Stimulated activated CD8-positive, alpha-beta memory T cell treated with anti-CD3 and anti-CD28 coated beads, Interleukin-4, amount 100 ng/mL, for 24 hours (primary cell): ENCODE results near the gene BAIAP2L1.

Source experiments
- DNase-seq: peaks from one replicate; pipeline ENCODE4 v3.0.0-alpha.2; 2020; ENCODE audit warnings: low read depth

Gene BAIAP2L1

DNA sequence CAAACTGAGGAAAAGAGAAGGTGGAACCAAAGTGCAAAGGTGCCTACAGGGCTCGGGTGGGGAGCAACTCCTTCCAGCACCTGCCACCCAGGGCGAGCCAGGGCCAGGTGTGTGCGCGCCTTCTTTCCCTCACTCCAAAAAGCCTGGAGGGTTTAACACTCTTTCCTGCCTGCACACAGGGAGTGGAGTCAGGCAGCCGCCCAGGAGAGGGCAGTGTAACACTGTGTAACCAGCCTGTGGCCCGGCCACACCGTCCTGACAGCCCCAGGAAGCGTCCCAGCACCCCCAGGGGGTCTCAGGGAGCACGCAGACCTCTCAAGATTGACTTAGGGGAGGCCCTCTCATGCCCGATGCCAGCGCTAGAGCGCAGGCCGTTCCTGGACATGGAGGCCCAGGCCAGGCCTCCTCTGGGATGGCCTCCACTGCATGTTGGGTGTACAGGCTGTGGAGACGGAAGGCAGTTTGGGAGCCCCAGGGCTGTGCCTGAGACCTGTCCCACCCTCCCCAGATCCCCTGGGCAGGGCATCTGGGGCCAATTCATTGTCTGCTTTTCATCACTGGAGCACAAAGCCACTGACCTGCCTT, 106.0 kb downstream of the BAIAP2L1 start:
- no peak for DNase-seq

DNA sequence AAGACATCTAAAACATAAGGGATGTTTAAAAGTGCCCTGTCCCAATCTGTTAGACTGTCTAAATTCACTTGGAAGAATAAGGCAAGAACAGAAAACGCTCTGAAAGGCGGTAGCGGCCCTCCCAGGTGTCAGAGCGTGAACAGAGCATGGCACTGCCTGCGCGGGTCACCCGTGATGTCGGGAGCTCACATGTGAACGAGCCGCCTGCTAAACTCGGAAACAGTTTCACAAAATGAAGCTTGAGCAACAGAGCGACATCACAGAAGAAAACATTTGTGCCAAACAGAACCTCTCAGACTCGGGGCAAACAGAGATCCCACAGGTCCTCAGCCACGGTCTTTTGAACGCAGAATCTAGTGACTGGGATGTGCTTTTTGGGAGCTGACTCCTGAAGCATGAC, 106.6 kb downstream of the BAIAP2L1 start:
- DNase-seq = no peak

DNA sequence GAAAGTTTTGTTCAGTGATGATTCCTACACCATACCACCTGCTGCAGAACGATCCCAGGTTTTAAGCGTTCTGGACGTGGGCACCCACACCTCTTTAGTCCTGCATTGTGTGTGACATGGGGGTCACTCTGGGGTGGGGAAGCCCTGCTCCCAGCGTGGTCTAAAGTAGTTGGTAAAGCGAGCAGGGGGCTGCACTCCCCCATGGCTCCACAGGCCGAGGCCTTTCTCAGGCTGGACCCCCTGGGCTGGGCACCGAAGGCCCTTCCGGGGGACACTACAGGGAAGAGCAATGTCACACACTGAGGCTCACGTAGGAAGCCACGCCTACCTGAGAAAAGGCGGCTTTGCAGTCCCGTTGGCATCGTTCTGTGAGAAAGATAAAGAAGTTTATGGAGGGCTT, 107.1 kb downstream of the BAIAP2L1 start:
- no peak for DNase-seq

DNA sequence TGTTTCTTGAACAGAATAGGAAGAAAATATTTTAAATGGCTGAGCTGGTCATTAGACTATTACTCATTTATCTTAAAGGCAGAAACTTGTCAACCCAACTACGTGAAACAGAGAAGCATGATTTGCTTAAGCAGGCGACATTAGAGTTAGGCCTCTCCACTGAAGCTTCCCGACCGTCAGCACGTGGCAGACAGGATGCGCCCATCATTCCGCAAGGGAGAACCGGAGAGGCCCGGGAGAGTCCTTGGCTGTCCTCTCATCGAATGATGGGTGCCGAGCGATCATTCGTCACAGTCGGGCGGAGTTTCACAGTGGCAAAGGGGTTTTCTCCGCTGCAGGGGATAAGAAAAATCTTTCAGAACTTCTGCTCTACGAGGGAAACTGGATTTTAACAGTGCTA, 107.6 kb downstream of the BAIAP2L1 start:
- DNase-seq = no peak

DNA sequence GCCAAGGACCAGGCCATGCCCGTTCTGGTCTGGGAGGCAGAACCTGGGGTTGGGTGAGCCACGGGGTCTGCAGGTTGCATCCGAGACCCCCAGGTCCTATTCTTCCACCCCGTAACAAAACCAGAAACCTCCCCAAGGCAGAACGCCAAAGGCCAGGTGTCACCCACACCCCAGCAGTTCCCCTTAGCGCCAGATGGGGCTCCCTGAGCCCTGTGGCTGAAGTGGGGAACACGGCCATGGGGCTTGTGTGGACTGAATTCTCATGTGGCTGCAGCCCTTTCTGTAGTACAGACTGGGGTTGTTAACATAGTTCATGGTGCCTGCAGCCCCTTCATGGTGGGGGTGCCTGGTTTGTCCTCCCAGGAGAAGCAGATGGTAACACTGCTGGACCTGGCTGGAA, 109.2 kb downstream of the BAIAP2L1 start:
- DNase-seq = no peak

DNA sequence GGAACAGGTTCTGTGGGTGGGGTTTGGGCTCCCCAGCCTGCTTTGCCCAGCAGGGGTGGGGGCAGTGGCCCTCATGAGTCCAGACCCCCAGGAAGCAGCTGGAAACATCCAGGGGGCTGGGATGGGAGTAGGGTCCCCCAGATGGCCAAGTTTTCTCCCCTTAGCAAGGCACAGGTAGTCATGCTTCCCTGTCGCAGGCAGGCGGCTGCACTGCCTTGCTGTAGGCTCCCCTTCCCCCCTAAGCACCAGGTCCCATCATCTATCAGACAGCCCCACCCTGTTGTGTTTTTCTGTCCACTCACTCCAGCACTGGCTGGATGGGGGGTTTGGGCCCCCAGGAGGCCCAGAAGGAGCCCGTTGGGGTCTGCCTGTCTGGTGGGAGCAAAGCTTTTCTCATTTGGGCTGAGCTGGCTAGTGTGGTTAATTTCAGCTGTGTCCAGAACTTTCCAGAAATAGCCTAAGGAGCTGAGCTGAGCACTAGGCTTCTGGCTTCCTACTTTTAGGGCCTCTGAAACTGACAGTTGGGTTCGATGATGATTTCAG, 111.5 kb downstream of the BAIAP2L1 start:
- DNase-seq = no peak

DNA sequence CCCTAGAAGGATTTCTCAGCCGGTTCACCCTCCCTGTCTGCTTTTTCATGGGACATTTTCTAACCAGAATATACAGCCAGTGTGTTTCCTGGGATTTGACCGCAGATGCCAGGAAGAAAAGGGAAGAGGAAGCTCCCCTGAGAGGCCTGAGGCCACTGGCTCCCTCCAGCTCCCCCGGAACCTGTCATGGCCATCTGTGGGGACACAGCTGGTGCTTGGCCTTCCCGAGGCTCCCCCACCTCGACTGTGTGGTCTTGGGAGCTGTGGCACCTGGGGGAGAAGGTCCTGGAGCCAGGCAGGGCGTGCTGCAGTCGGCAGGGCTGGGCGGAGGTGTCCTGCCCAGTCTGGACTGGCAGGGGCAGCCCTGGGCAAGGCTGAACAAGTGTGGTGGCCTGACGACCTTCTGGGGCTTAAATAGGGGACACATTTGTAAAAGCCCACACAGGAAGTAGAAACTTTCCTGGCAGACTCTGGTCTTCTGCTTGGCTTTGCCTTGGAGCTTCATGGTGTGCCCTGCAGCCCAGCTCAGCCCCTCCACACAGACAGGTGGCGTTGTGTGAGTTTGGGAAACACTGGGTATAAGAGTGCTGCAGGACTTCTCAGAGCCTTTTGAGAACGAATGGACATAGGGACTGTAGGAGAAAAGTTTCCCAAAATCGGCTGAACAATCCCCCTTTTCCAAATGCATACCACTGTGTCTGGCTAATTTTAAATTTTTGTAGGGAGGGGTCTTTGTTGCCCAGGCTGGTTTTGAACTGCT, 112.6 kb downstream of the BAIAP2L1 start:
- DNase-seq = no peak

DNA sequence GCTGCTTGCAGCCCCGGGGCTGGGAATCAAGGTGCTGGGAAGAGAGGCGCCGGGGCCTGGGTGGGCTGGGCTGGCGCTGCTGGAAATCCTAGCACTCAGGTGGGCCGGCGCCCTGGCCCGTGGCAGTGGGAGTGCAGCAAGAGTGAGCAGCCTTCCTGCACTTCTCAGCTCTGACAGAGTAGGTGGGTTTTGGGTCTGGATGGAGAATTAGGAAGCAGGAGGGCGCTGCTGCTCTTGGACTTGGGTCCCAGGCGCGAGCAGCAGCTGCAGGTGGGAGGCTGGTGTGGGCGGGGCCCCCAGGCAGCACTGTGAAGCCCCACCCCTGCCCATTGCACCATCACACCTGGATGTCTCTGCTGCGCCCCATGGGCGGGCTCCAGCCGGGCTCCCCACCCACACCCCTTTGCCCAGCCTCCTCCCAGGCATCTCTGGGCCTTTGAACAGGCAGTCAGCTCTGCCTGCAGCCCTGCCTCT, 113.4 kb downstream of the BAIAP2L1 start:
- no peak for DNase-seq

DNA sequence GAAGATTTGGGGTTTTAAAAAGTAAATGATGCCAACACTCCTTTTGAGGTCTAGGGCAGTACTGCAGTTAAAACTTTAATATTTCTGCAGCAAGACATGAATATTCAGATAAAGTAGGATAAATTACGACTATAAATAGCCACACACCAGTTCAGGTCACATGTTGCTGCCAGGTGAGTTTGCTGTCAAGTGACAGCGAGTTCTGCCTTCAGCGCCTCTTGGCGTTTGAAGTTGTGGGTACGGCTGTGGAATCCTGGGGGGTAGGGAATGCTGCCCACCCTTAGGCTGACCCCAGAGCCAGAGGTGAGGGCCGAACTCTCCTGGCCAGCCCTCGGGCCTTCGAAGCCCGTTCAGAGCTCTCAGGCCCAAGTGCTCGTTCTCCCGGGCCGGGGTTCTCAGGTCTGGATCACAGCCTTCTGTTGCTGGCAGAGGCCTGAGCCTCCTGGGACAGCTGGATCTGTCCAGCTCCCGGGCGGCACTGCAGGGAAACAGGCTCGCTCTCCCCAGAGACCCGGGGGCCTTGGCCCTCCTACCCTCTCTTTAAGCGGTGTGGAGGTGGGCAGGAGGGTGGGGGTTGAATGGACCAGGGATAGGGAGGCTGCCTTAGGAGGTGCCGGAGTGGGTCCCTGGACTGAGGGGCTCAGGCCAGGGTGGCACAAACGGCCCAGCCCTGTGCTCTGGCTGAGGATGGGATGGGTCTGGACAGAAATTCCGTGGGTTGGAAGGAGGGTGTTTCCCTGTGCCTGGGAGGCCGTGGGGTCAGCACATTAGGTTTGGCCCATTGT, 114.0 kb downstream of the BAIAP2L1 start:
- DNase-seq = no peak

DNA sequence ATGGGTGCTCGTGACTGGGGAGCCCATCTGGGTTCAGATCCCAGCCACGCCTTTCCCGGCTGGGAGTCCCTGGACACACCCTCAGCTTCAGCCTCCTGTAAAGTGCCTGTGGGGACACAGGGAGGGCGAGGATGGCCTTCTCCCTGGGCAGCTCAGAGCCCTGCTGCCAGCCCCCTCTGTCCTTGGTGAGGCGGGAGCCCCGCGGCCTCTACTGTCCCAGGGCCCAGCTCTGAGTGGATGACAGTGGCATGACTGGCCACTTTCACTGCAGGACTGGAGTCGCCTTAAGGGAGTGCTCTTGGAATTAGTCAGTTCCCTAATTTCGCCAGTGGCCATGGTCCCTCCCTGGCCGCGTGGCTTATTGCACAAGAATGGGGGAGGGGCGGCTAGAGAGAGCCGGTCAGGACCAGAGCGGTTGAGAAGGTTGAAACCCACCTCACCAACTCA, 114.8 kb downstream of the BAIAP2L1 start:
- no peak for DNase-seq

DNA sequence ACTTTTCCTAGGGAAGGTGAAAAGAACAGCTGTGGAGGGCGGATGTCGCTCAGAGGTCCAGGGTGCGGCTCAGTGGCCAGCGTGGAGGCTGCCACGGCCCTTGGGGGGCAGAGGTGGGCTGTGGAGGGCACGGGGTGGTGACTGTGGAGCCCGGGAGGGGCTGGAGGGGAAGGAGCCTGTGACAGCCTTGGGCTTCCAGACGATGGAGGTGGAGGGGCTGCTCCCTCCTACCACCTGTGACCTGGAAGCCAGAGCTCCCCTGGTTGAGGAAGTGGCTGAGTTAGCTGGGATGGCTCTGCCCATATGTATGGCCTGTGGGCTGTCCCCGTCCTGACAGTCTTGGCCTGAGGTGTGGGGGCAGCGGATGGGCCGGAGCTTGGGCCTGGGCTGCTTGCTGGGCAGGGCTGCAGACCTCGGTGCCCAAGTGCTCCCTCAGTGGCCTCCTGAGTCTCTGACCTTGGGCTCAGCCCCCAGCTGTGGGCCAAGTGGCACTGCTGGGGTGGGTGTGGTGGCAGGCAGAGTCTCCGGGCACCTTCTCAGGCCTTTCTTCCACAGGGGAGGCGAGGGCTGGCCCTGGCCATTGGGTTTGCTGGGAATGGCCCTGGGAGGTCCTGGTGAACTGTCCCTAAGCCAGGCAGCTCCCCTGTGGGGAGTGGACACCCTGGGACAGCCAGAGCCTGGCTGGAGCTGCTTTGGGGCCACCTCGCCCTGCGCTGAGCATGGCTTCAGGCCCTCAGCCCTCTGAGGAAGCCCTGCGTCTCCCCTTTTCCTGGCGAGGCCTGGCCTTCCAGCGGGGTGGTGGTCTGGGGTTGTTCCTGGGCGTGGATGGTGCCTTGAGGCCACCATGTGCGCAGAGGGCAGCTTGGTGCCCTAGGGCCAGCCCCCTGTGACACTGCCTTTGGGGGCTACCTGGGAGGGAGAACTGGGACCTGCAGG, 115.5 kb downstream of the BAIAP2L1 start:
- no peak for DNase-seq

DNA sequence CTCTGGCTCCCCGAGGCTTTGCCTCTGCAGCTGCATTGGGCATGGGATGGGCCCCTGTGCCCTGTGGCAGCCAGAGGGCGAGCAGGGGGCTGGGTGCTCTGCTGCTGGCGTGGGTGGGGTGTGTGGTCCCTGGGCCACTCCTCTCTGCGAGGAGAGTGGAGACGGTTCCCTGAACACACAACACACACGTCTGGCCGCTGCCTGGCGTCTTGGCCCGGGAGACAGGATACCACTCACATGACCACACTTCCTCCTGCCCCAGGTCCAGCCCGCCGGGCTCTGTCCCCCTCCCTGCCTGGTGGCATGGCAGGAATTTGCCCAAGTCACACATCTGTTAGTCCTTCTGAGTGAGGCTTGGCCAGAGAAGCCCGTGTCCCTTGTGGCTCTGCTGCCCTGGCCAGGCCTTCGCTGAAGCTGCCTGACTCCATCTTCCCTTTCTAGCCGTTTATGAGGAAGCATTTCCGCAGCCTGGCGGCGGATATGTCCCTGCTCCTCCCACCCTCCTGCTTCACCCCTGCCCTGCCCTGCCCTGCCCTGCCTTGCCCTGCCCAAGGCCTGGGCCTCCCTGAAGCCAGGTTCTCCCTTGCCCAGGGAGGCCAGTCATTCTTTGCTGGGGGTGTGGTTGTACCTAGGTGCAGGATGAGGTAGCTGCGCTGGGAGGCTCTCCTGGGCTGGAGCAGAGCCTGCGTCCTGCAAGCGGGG, 116.4 kb downstream of the BAIAP2L1 start:
- DNase-seq = no peak

DNA sequence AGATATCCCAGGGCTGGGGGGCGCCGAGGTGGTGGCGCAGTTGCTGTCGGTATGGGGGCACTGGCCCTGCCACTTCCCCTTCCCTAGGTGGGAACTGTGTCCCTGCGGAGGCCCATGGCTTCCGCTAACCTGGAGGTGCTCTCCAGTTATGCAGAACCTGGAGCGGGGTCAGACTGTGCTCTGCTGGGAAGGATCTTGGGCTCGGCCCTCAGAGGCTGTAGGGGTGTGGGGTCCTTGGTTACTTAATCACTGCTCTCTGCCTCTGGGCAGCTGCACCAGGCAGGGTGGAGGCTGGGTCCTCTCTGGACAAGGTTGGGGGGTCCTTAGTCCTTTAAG, 117.0 kb downstream of the BAIAP2L1 start:
- DNase-seq = no peak

DNA sequence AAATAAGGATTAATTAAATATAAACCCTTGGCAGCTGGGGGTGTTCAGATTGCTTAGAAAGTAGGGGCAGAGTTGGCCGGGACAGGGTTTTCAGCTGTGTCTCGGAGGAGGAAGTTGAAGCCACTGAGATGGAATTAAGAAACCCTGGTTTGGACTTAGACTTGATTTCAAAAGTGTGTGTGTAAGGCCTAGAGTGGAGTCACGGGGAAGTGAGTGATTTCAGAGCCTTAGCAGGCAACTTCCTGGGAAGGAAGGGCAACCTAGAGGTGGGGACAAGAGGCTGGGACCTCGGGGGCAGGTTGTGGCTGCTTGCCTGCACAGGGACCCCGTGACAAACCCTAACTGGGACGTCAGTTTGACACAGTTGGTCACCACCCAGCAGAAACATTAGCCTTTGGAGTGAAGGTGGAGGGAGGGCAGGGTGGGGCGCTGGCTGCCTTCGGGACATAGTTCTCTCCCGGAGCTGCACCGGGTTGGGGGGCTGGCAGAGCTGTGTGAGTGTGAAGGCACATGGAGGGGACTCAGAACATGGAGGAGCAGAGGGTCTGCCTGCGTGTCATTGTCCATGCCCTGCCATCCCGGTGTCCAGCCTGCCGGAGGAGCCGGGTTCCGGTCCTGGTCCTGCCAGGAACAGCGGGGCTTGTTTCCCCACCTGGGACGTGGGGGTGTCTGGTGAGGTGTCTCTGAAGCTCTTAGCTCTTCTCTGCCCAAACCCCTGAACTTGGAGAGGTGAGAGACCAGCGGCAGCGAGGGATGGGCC, 117.6 kb downstream of the BAIAP2L1 start:
- DNase-seq = no peak

DNA sequence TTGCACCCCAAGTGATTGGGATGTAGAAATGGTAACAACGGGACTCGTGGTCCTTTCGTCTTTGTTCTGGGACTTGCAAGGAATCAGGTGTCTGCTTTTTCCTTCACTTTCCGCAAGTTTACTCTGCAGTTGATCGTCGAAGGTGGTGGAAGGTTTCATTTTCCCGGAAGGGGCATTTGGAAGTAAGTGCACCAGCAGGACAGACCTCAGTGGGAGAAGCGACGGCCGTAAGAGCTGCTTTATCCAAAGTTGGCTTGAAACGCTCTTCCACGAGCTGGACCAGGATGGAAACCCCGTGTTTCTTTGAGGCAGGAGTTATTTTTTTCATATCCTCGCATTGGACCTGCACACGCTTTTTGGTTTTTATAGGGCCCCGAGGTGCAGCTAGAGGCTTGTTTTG, 118.2 kb downstream of the BAIAP2L1 start:
- no peak for DNase-seq

DNA sequence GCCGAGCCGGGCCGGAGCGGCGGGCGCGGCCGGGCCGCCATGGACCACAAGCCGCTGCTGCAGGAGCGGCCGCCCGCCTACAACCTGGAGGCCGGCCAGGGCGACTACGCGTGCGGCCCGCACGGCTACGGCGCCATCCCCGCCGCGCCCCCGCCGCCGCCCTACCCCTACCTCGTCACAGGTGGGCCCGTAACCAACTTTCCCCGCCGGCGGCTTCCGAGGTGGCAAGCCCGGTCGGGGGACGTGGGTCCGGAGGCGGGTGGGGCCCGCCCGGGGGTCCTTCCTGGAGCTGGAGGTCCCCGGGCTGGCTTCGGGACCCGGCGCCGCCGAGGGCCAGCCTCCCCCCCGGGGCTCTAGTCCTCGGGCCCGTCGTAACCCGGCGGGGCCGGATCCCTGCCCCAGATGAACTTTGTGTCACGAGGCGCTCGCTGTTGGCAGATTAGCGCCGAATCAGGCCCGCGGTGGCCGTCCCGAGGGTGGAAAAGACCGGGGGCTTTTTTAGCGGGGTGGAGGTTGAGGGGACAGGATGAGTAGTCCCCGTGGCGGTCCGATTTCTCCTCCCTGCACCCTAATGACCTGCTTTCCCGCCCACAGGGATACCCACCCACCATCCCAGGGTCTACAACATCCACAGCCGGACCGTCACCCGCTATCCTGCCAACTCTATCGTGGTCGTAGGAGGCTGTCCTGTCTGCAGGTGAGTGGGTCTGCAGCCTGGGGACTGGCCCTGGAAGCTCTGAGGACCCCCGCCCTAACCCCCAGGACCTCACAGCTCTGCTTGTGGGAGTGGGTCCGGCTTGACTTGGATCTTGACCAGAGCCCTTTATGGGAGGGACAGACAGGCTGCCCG, 118.9 kb downstream of the BAIAP2L1 start:
- DNase-seq = no peak

DNA sequence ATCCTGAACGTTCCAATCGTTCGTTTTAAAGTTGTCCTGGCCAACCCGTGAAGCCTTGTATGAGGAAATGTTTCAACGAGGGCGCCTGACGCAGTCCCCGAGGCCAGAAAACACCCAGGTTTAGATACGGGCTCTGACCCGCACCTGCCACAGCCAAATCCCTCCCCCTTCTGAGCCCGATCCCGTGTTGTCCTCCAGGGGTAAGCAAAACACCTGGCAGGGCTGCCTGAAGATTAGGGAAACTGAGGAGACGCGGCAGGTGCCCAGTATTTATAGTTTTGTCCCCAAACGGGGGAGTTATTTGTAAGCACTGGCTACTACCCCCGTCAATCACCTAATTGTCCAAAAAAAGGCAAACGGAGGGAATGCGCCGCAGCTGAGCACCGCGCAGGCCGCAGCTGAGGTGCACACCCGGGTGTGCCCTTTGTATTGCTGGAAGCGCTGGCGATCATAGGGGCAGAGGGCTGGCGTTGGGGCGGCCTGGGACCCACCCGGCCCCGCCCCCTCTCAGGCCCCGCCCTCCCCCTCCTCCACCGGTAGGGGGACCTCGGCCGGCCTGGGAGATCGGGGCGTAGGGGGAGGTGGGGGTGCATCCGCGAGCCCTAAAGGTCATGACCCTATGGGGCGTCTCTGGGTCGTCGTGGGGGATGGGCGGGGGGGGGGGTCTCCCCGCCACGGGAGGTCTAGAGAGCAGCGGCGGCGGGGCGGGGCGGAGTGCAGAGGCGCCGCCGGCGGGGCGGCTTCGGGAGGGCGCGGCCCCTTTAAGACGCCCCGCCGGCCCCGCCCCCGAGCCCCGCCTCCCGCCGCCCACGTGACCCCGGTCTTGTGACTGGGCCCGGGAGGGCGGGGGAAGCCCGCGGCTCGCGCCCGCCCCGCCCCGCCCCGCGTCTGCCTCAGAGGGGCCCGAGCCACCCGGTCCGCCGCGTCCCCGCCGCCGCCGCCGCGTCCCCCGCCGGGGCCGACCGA, 119.8 kb downstream of the BAIAP2L1 start, which contains the start of gene BRI3:
Gene BRI3, plus strand, starts transcription at position 896 of the 966 bp plus-strand sequence. CDS start 110 bp downstream, outside the sequence.
- peak; percentile 89 for DNase-seq

DNA sequence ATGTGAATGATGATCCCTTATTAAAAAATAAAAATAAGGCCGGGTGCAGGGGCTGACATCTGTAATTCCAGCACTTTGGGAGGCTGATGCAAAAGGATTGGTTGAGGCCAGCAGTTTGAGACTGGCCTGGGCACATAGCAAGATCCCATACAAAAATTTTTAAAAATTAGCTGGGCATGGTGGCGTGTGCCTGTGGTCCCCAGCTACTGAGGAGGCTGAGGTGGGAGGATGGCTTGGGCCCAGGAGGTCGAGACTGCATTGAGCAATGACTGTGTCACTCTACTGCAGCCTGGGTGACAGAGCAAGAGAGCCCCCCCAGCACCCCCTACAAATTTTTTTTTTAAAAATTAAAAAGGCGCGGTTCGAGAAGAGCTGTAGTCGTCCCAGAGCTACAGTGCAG, 120.6 kb downstream of the BAIAP2L1 start:
- DNase-seq = no peak
